Erythroblast (primary cell): ENCODE data around the gene PRM3.

Experiments
- GATA1 ChIP-seq: IDR thresholded peaks from 2 replicates; pipeline ENCODE4 v1.6.1; 2011; ENCODE audit warnings: low read depth, mild to moderate bottlenecking, control low read depth, low read length, moderate library complexity
- POLR2A ChIP-seq: IDR thresholded peaks from 2 replicates; pipeline ENCODE4 v1.6.1; 2011; ENCODE audit warnings: mild to moderate bottlenecking, low read length

- TF ChIP-seq POLR2A (no peak), GATA1 (no peak)
Measured at GRCh38 chr16:11250786-11251524, 22.5 kb downstream of the PRM3 start.
